Spinal cord (tissue), 10 donors: ENCODE measurements around the gene ELOVL5. TPM values are rescaled to one million over a fixed set of nuclear protein-coding genes. Genes with fewer than 3 reads are reported as not detected.

ENCODE experiments used
- DNase-seq, 6 donors: peaks; one replicate each; pipeline versions ENCODE4 v3.0.0 to v3.0.0-alpha.2; 2013 to 2015; ENCODE audit warnings: low spot score in 6 of 6, low read depth in 4 of 6
- H3K27ac ChIP-seq: one replicate; pipeline ENCODE4 v1.5.1; 2013; ENCODE audit warnings: low read depth, low read length, control low read depth
- H3K27me3 ChIP-seq: one replicate; pipeline ENCODE4 v1.6.1; 2013; ENCODE audit warnings: low read length; ENCODE audit not compliant: control insufficient read depth, insufficient read depth
- H3K36me3 ChIP-seq: one replicate; pipeline ENCODE4 v1.6.1; 2013; ENCODE audit warnings: low read length; ENCODE audit not compliant: control insufficient read depth, insufficient read depth
- H3K4me1 ChIP-seq: one replicate; pipeline ENCODE4 v1.6.1; 2013; ENCODE audit warnings: low read length; ENCODE audit not compliant: control insufficient read depth, insufficient read depth
- H3K4me3 ChIP-seq: one replicate; pipeline ENCODE4 v1.5.1; 2013; ENCODE audit warnings: low read depth, low read length, control low read depth
- H3K9me3 ChIP-seq: one replicate; pipeline ENCODE4 v1.6.1; 2013; ENCODE audit warnings: low read length; ENCODE audit not compliant: control insufficient read depth, insufficient read depth
- WGBS: methylation state at CpG from one replicate; pipeline ENCODE4 v1.1.5; 2013; ENCODE audit warnings: missing lambda C conversion rate; ENCODE audit not compliant: insufficient coverage; 5-methylcytosine and 5-hydroxymethylcytosine counted together
- polyA plus RNA-seq, 2 donors: library from polyadenylated mRNA; unstranded; fragments of 120-200 nt; gene quantifications; one replicate each; pipeline ENCODE4 v1.2.1, GENCODE V29; 2013; ENCODE audit not compliant: insufficient read length in 2 of 2
- total RNA-seq, 2 donors: library from RNA; depleted of rRNA in 1 of 2; stranded (reverse); fragments of 120-200 nt in 1 of 2; fragments of >200 nt in 1 of 2; gene quantifications; one replicate each; pipeline versions ENCODE4 v1.2.3 to v1.2.4, GENCODE V29; 2013 to 2014
- donor health status: healthy.

The ELOVL5 gene
- total and polyA plus RNA-seq, 4 donors, result 65.0 to 99.5 (median 87.6) TPM

DNA sequence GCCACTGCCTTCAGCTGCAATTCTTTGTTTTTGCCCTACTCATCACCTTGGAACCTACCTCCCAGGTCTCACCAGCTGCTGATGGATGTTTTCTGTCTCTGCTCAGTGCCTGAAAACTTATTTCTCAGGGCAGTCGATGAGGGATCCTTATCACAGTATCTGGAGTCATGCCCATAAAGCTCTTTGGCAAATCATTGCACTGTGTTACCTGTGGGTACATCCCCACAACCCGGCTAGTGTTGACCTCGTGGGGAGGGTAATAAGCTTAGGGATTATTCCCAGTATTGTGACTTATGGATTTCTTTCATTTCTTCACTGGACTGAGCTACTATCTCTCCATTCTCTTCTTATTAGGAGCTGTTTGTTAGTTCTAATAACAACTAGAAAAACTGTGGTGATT is 91.7 kb downstream of the ELOVL5 start:
- Histone ChIP-seq H3K27me3 (no peaks in the 10 kb centered on the region), H3K27ac (no peak overlapping the region)
- 100% methylated on average over 1 of the region's 3 CpGs for WGBS

DNA sequence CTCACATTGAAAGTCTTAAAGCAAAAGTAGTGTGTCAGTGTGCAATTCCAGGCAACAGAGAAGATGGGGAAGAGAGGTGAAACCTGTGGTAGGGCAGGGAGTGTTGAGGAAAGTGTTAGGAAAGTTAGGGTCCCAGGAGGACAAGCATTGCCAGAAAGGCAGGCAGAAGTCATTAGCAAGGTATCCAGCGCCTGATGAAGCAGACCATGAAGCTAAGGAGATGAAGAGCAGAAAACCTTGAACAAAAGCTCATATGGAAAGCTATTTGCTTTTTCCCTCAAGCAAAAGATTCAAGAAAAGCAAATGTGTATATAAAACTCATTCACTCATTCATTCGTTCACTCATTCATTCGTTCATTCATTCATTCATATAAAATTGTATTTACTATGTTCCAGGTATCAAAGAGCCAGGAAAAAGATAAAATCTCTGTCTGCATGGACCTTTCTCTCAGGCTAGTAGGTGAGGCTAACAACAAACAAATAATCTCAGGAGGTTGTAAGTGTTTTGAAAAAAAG is 96.5 kb downstream of the ELOVL5 start:
- H3K27ac ChIP-seq, result no peak overlapping the region
- H3K27me3 ChIP-seq, result no peaks in the 10 kb centered on the region
- no peak overlapping the region for H3K4me3 ChIP-seq
- no peaks in the 10 kb centered on the region for H3K36me3 ChIP-seq
- WGBS, result no CpG with 5 or more reads among the region's 3 CpGs
- no peaks in the 10 kb centered on the region for H3K9me3 ChIP-seq
- no peak for DNase-seq
- H3K4me1 ChIP-seq, result no peaks in the 10 kb centered on the region

More for the DNA sequence above, 91.7 kb downstream of the ELOVL5 start:
- H3K4me1 ChIP-seq, result no peaks in the 10 kb centered on the region
- H3K36me3 ChIP-seq, result peaks cover 7% of the 10 kb centered on the region
- DNase-seq, result peak in 1 of 6 donors; percentile 5
- H3K9me3 ChIP-seq, result no peaks in the 10 kb centered on the region
- no peak overlapping the region for H3K4me3 ChIP-seq

DNA sequence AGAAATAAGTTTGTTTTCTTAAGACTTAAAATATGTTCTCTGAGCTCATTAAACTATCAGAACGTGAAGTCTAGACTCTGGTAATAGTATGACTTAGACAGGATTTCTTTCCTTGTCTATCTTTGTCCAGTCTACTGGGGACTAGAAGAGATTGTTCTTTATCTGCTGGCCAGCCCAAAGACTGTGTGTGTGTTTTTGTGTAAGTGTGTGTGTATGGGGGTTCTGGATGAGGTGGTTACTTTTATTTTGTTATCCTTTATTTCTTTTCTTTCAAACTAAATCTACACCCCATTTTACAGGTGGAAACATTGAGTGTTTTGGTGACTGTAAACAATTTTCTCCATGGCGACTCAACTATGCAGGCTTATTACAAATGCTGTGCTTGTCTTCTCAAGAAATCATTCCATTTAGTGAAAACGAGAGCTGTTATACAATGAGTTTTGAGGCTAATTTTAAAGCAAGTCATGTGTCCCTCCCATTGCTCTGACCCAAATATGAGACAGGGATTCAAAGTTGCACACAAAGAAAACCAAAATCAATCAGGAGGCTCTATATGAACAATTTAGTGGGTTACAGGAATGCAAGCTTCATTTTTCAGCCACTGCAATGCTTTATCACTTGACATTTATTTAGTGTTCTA is 97.6 kb downstream of the ELOVL5 start:
- H3K4me3 ChIP-seq, result no peak overlapping the region
- H3K27me3 ChIP-seq, result no peaks in the 10 kb centered on the region
- H3K27ac ChIP-seq, result no peak overlapping the region
- H3K36me3 ChIP-seq, result no peaks in the 10 kb centered on the region
- H3K9me3 ChIP-seq, result no peaks in the 10 kb centered on the region
- H3K4me1 ChIP-seq, result no peaks in the 10 kb centered on the region
- no peak for DNase-seq
- 40% methylated on average over 1 of the region's 3 CpGs for WGBS

DNA sequence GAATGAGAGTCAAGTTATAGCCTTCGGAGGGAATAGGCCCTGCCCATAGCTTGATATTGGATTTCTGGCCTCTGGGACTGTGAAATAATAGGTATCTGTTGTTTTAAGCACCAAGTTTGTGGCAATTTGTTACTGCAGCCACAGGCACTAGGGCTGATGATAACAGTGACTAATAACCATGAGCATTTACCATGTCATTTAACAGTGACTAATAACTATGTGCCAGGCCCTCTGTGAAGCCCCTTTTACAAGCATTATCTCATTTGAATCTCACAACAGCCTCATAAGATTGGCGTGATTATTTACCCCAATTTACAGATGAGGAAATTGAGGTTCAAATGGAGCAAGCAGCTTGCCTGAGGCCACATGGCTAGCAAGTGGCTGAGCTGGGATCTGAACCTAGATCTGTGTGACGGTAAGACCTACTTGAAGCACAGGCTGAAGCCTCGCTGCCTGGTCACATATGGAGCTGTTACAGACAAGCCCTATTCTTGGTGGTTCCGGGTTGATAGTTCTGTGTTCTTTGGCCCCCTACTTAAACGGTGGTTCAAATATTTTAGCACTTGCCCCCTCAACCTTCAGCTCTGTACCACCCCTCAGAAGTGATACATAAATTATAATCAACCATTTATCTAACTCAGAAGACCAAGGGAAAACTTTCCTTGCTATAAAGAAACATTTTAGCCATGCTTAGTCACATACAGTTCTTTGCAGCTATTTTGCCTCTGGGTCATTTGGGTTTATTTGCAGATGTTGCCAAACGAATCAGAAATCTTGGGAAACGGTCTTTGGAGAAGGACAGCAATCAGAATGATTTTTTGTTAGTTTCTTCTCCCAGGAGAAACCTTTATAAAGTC is 98.3 kb downstream of the ELOVL5 start:
- 90% methylated on average over 4 of the region's 8 CpGs for WGBS
- H3K4me1 ChIP-seq, result no peaks in the 10 kb centered on the region
- H3K4me3 ChIP-seq, result no peak overlapping the region
- H3K27ac ChIP-seq, result no peak overlapping the region
- no peaks in the 10 kb centered on the region for H3K9me3 ChIP-seq
- no peak for DNase-seq
- H3K36me3 ChIP-seq, result no peaks in the 10 kb centered on the region
- no peaks in the 10 kb centered on the region for H3K27me3 ChIP-seq

DNA sequence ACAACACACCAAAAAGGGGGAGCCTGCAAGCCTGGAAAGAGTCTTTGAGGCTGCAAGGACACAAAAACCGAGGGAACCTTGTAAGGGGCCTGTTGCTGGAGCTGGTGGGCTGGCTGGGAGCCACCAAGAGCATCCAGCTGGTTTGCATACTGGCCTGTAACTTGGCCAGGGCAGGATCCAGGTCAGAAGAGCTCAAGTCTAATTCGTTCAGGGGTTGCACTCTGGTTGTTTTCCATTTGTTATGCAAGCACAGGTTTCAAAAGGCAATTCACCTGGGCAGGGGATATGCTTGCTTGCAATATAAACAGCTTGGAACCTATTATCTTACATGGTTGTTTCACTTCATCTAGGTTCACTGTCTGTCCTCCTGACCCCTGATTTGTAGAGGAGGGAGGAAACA is 101.8 kb downstream of the ELOVL5 start:
- no peaks in the 10 kb centered on the region for H3K9me3 ChIP-seq

DNA sequence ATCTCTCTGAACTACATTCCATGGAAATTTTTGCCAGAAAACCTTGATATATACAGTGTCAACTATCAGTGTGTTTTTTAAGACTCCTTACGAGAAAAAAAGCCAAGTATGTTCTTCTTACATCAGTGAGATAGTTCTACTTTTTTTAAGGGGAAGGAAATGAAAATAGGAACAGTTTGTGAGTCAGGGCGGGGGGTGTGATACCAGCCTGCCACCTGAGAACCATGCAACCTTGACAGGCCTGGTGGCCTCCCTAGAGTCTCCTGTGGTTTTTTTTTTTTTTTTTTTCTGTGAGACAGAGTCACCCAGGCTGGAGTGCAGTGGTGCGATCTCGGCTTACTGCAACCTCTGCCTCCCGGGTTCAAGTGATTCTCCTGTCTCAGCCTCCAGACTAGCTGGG is 103.8 kb downstream of the ELOVL5 start:
- no peaks in the 10 kb centered on the region for H3K36me3 ChIP-seq
- 80% methylated on average over 4 of the region's 5 CpGs for WGBS
- no peaks in the 10 kb centered on the region for H3K27me3 ChIP-seq
- no peak overlapping the region for H3K4me3 ChIP-seq
- no peak overlapping the region for H3K27ac ChIP-seq
- no peak for DNase-seq
- no peaks in the 10 kb centered on the region for H3K9me3 ChIP-seq
- no peaks in the 10 kb centered on the region for H3K4me1 ChIP-seq

More for the DNA sequence above, 101.8 kb downstream of the ELOVL5 start:
- Histone ChIP-seq H3K27me3 (no peaks in the 10 kb centered on the region), H3K27ac (no peak overlapping the region), H3K36me3 (no peaks in the 10 kb centered on the region), H3K4me1 (no peaks in the 10 kb centered on the region), H3K4me3 (no peak overlapping the region)
- no peak for DNase-seq
- 56% methylated on average over 2 of the region's 2 CpGs for WGBS

DNA sequence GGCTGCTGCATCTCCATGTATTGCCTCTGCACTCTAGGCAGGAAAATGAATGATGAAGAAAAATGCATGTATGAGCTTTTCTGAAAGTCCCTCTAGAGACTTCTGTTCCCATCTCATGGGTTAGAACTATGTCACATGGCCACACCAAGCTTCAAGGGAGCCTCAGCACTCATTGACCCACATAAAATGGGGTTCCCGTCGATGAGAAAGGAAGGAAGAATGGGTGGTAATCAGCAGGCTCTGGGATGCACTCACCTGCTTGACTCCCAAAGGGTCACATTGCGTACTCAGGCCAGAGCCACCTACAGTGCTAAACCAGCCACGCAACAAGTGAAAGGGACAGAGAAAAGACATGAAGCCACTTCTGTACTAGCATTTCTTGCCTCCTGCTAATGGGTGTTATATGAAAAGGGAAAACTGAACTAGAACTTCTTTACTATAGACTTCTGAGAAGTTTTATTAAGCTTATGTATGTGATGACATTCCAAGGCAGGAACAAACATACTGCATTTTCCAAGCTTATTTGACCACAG is 104.3 kb downstream of the ELOVL5 start:
- Histone ChIP-seq H3K4me1 (no peaks in the 10 kb centered on the region), H3K4me3 (no peak overlapping the region), H3K27ac (no peak overlapping the region), H3K9me3 (no peaks in the 10 kb centered on the region), H3K36me3 (no peaks in the 10 kb centered on the region), H3K27me3 (no peaks in the 10 kb centered on the region)
- no peak for DNase-seq
- WGBS, result 100% methylated on average over 1 of the region's 4 CpGs

DNA sequence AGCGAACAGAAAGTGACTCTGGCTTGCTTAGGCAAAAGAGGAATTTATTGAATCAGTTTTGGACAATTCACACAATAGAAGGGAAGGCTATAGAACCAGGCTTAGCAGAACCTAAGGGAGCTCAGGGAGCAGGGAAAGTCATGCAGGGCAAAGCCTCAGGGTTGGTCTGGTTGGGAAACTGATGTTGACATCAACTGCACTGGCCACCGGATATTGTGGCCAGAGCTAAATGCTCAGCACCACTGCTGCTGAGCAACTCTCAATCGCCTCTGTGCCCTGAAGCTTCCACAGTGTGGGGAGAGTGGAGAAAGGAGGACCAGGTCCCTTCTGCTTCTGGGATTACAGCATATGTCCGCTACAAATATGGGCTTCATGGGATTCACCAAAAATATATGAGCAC is 106.8 kb downstream of the ELOVL5 start:
- WGBS, result 89% methylated on average over 4 of the region's 4 CpGs

DNA sequence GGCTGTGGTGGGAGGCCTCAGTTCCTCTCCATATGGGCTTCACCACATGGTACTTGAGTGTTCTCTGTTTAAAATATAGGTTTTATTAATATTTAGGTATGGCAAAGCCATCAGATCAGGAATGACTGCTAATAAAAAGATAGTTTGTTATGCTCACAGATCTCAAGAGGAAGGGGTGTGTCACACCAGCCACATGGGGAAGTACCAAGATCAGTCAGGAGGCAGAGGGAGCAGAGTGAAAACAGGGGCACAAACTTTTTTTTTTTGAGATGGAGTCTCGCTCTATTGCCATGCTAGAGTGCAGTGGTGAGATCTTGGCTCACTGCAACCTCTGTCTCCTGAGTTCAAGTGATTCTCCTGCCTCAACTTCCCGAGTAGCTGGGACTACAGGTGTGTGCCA is 108.0 kb downstream of the ELOVL5 start:
- Histone ChIP-seq H3K36me3 (no peaks in the 10 kb centered on the region), H3K27me3 (no peaks in the 10 kb centered on the region), H3K27ac (no peak overlapping the region), H3K4me1 (no peaks in the 10 kb centered on the region), H3K4me3 (no peak overlapping the region), H3K9me3 (no peaks in the 10 kb centered on the region)
- 100% methylated on average over 1 of the region's 2 CpGs for WGBS
- no peak for DNase-seq

More for the DNA sequence above, 106.8 kb downstream of the ELOVL5 start:
- no peak overlapping the region for H3K4me3 ChIP-seq
- H3K9me3 ChIP-seq, result no peaks in the 10 kb centered on the region
- H3K27me3 ChIP-seq, result no peaks in the 10 kb centered on the region
- no peaks in the 10 kb centered on the region for H3K4me1 ChIP-seq
- no peaks in the 10 kb centered on the region for H3K36me3 ChIP-seq
- DNase-seq, result no peak
- no peak overlapping the region for H3K27ac ChIP-seq
